ENCODE measurements around the gene ALOX5.
A peak's percentile ranks its signal among the peaks of the same experiment; 100 is the strongest.

DNA sequence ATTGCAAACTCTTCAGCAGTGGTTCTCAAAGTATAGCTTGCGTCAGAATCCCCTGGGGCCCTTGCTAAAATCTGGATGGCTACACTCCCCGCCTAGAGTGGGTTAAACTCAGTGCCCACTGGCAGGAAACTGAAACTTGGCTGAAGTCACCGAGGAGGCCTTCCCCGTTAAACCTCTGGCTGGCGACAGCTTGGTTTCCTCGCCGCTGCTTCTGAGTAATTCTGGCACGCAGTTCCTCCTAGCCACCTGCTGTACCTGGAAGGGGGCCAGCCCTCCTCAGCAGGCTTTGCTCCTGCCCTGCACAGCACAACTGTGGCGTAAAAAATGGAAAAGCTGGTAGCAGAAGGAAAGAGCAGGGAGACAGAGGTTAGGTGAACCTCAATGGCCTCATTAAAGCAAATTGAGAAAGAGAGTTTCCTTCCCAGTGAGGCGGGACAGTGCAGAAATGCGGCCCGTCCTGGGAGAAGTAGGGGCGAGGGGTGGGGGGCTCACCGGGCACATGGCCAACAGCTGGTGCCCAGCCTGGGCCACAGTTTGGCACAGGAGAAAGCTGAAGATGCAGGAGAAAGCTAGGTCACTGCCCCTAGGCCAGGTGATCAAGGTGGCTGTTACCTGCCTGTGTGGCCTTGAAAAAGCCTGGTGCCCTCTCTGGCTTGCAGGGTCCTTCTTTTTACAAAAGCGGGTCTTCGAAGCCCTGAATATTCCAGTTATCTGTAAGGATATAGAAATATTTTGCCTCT lies 46.6 kb downstream of the ALOX5 start:
- TF ChIP-seq, protein P1, sequence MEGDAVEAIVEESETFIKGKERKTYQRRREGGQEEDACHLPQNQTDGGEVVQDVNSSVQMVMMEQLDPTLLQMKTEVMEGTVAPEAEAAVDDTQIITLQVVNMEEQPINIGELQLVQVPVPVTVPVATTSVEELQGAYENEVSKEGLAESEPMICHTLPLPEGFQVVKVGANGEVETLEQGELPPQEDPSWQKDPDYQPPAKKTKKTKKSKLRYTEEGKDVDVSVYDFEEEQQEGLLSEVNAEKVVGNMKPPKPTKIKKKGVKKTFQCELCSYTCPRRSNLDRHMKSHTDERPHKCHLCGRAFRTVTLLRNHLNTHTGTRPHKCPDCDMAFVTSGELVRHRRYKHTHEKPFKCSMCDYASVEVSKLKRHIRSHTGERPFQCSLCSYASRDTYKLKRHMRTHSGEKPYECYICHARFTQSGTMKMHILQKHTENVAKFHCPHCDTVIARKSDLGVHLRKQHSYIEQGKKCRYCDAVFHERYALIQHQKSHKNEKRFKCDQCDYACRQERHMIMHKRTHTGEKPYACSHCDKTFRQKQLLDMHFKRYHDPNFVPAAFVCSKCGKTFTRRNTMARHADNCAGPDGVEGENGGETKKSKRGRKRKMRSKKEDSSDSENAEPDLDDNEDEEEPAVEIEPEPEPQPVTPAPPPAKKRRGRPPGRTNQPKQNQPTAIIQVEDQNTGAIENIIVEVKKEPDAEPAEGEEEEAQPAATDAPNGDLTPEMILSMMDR (IDR thresholded peaks at IDR 0.05) = no peak
- no peak for TF ChIP-seq POLR2A (IDR thresholded peaks at IDR 0.05)
- TF ChIP-seq EP300 (IDR thresholded peaks at IDR 0.05) = peak in 1 of 2 donors; percentile 46
